HL-60/S4 (cell line): ENCODE results near the gene TSTD1.

Experiments
- in situ Hi-C: fragments of 300-500 bp; cut with MboI; formaldehyde crosslinking; loops from 2 replicates; pipeline ENCODE4 v1.14.3; 2022; ENCODE audit warnings: low sequenced_read_pairs

Gene TSTD1

DNA sequence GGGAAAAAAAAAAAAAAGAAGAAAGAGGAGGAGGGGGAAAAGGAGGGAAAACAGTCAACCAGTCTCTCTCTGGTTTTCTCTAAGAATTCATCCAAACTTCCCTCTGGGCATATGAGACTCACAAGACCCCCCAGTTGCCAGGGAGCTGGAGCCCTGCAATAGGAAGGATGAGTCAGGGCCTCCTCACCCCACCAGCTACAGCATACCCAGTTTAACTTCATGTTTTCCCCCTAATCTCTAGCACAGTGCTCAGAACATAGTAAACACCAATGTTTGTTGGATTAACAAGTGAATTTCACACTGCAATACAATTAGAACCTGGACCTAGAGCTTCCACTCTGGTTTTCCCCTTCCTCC lies 25.7 kb downstream of the TSTD1 start:
- in situ Hi-C loops = no loop called here

DNA sequence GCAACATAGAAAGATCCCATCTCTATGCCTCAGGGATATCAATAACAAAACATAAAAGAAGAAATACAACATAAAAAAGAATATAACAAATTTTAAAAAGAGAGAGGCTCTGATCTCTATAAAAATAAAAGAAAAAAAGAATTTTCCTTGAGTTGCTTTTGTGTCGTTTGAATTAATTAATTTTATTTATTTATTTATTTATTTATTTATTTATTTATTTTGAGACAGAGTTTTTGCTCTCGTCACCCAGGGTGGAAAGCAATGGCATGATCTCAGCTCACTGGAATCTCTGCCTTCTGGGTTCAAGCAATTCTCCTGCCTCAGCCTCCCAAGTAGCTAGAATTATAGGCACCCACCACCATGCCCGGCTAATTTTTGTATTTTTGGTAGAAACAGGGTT lies 26.3 kb downstream of the TSTD1 start:
- in situ Hi-C loops = no loop called here

DNA sequence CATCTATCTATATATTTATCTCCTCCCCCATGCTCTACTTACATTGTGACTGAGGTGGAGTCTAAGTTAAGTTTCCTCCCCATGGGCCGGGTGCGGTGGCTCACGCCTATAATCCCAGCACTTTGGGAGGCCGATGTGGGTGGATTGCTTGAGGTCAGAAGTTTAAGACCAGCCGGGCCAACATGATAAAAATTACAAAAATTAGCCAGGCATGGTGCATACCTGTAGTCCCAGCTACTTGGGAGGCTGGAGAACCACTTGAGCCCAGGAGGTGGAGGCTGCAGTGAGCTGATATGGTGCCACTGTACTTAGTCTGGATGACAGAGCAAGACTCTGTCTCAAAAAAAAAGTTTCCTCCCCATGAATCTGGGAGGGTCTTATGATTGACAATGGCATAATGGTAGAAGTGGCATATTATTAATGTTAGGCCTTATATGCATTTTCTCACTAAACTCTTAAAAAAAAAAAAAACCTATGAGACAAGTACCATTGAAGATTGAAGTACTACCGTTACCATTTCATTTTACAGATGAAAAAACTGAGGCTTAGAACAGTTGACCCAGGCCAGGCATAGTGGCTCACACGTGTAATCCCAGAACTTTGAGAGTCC lies 29.1 kb downstream of the TSTD1 start:
- in situ Hi-C loops = no loop called here

DNA sequence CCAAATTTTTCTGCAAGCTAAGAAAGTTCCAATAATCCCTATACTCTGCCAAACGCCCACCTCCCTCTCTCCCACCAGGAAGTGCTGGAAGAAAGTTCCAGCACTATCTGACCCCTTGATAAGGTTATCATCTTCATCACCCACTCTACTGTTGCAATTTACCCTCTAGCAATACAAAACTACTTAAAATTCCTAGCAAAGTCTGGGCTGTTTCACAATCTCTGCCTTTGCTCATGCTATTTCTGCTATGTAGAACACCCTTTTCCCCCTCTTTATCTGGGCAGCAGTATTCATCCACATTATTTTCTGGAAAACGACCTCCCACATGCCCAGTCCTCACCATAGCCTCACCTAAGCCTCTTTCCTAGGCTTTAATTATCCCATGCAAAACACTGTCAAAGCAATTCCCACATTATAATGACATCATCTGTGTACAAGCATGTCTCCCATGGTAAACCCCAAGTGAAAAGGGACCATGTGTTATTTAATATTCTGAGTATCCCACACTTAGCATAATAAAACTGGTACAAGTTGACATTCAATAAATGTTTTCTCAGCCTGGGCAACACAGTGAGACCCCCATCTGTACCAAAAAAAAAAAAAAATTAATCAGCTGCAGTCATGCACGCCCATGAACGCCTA lies 29.8 kb downstream of the TSTD1 start:
- in situ Hi-C loops = no loop called here

DNA sequence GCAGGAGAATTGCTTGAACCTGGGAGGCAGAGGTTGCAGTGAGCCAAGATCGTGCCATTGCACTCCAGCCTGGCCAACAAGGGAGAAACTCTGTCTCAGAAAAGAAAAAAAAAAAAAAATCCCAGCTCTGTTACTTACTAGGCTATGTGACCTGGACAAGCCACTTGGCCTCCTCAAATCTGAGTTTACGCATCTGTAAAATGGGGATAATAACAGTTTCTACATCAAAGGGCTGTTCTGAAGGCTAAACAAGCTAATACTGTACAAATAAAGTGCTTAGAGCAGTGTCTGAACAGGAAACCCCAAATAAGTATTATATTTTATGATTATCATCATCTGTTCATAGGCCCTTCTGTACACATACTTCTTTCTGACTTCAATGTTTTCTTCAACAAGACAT lies 31.4 kb downstream of the TSTD1 start:
- in situ Hi-C loops = no loop called here

DNA sequence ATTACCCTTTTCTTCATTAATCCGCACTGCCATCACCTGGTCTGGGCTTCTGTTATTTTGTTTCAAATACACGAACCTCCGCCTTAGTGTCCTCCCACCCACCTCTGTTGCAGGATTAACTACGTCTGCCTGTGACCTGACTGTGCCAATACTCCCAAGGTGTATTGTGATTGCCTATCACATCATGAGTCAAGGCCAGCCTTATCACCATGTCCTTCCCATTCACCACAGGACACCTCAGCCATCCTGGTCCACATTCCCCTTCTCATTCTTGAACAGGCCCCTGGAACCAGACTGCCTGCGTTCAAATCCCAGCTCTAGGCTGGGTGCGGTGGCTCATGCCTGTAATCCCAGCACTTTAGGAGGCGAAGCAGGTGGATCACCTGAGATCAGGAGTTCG lies 32.2 kb downstream of the TSTD1 start:
- in situ Hi-C loops = no loop called here

DNA sequence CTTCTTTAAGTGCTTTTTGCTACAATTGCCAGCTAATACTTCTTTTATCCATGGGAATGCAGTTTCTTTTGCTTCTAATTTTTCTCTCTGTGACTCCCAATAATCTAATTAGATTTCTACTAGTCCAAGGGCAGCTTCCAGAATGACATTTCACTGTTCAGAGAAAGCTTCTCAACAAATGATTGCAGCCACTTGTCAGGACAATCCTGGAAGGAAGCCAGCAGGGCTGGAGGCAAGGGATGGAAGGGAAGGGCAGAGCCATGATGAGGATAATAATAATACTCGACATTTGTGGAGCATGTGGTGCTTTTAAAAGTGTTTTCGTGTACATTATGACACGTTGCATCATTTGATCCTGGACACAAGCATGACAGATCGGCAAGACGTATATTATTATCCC lies 37.2 kb downstream of the TSTD1 start:
- in situ Hi-C loops = no loop called here

DNA sequence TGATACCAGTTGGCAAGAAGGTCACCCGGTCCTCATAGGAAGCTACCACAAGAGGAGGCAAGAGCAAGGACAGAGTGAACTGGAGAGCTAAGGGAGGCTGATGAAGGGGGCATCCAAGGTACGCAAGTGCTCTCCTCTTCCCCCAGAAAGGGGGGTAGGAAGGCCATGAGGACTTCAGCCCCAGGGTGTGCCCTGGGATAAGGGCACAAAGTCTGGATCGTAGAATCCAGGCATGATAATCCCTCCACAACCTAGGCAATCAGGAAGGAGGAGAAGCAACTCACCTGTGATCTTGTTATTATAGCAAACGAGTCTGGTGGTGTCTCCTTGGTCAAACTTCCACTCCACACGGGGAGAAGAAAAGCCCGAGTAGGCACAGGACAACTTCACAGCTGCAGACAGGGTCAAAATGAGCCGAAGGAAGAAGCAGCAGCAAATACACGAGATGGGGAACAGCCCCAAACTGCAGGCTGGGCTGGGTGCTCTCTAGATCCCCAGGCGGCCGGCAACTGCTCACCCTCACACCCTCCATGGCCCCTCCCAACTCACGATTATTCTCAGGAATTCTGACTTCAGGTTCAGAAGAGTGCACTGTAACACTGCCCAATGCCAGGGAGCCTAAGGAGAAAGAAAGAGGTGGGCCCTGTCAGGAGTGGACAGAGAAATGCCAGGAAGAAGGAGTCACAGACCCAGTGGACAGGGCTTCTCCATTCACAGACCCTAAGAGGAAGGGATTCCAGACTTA lies 37.9 kb downstream of the TSTD1 start:
- in situ Hi-C loops = no loop called here

DNA sequence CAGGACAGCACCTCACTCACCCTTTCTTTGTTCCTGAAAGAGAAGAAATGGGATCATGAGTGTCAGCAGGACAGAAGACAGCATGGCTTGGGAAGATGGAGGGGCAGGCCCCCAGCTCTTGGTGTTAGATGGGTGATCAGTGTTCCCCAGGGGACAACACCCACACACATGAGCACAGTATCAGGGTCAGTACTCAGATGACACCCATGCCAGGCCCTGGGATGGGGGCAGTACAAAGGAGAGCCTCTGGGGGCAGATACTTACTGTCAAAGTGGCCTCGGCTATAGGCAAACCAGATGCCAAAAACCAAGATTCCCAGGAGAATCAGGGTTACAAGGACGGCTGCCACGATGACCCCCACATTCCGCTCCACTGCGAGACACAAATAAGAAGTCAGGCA lies 39.4 kb downstream of the TSTD1 start:
- in situ Hi-C loops = loop anchor here (5.0 to 10.0 kb wide), 3 partner anchors 85 to 383 kb away; partner anchors contain the start of gene NECTIN4

DNA sequence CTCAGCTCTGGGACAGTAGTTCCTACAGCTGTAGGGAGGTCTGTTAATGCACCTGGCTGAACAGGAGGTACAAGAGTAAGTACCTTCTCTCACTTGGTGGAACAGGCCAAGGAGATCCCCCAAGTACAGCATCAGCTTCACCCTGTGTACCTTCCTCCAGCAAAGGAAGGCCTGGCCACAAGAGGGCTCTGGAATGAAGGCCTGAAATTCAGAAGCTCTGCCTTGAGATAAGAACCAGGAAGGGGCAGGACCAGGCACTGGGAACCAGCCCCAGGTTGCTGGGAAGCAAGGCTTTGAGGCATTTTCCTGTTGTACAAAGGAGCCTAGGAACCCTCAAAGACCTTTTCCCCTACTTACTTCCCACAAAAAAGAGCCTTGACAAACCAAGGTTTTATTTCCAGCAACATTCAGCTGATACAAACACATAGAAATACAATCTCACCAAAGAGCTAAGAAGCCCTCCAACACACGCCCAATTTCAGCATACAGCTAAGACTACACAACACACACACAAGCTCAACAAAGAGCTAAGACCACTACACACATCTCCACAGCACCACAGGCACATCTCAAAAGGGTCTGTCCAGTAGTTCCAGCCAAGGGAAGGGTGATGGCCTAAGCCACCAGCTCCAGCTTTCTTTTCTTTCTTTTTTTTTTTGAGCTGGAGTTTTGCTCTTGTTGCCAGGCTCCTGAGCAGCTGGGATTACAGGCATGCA lies 41.3 kb downstream of the TSTD1 start:
- in situ Hi-C loops = loop anchor here (5.0 to 10.0 kb wide), 3 partner anchors 87 to 385 kb away; partner anchors contain the start of gene NECTIN4

DNA sequence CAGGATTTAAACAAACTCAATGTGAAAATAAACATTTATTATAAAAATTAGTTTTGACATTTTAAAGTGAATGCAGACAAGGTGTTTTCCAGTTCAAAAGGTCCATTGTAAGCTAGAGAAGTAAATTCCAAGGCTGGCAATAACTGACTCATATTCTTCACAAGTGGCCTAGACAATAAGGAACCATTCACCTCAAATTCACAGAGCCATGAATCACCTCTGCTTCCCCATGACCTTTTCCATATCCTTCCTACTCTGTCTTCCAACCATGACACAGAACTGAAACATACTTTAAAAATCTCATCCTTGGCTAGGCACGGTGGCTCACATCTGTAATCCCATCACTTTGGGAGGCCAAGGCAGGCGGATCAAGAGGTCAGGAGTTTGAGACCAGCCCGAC lies 42.6 kb downstream of the TSTD1 start:
- in situ Hi-C loops = loop anchor here (5.0 to 10.0 kb wide), 3 partner anchors 89 to 386 kb away; partner anchors contain the start of gene NECTIN4

DNA sequence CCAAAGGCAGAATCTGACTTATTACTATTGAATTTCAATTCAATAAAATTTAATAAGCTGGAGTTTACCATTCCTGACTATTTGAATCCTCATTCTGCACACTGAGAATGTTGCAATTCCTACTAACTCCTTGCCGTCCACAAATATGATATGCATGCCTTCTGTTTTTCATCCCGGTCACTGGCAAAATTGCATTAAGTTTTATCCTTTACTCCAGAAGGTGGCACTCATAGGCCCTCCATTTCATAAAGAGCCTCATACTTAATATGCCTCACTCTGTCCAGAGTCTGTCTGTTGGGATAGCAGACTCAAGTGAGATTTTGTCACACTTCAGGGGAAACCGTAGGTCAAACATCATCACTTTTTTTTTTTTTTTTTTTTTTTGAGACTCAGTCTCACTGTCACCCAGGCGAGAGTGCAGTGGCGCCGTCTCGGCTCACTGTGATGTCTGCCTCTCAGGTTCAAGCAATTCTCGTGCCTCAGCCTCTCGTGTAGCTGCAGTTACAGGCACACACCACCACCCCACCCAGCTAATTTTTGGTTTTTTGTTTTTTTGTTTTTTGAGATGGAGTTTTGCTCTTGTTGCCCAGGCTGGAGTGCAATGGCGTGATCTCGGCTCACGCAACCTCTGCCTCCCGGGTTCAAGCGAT lies 45.1 kb downstream of the TSTD1 start:
- in situ Hi-C loops = loop anchor here (10.0 kb wide), 2 partner anchors 91 to 151 kb away; partner anchors contain the start of gene NECTIN4

DNA sequence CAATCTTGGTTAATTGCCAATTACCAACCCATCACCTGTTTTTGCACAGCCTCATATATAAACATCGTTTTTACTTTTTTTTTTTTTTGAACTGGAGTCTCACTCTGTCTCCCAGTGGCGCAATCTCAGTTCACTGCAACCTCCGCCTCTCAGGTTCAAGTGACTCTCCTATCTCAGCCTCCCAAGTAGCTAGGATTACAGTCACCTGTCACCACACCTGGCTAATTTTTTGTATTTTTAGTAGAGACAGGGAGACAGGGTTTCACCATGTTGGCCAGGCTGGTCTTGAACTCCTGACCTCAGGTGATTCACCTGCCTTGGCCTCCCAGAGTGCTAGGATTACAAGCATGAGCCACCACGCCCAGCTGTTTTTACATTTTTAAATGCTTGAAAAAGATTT lies 46.7 kb downstream of the TSTD1 start:
- in situ Hi-C loops = loop anchor here (10.0 kb wide), 2 partner anchors 93 to 153 kb away; partner anchors contain the start of gene NECTIN4
